Mucosa of descending colon (tissue), 3 donors: Measurements from ENCODE around the gene ELF2. TPM values are rescaled to one million over a fixed set of nuclear protein-coding genes. Genes with fewer than 3 reads are reported as not detected.

ENCODE experiments used
- ATAC-seq: fragments of 200-7000 bp; cut with Tn5 transposase; one replicate; pipeline ENCODE4 v1.9.1; 2020; ENCODE audit warnings: mild to moderate bottlenecking, moderate library complexity
- DNase-seq, 3 donors: peaks; one replicate each; pipeline ENCODE4 v3.0.0-alpha.2; 2020
- H3K36me3 ChIP-seq: fragments of 200-600 bp; one replicate; pipeline ENCODE4 v1.8.0; 2021; ENCODE audit warnings: low read depth, mild to moderate bottlenecking
- H3K4me1 ChIP-seq: fragments of 200-600 bp; one replicate; pipeline ENCODE4 v1.8.0; 2021; ENCODE audit warnings: low read depth, mild to moderate bottlenecking
- H3K4me3 ChIP-seq: fragments of 200-600 bp; one replicate; pipeline ENCODE4 v1.8.0; 2021; ENCODE audit warnings: mild to moderate bottlenecking
- H3K9me3 ChIP-seq: fragments of 200-600 bp; one replicate; pipeline ENCODE4 v1.8.0; 2021; ENCODE audit warnings: mild to moderate bottlenecking
- CTCF ChIP-seq: fragments of 200-600 bp; IDR thresholded peaks from one replicate; pipeline ENCODE4 v1.8.0; 2022; ENCODE audit warnings: antibody characterized with exemption, mild to moderate bottlenecking
- intact Hi-C, 2 donors: fragments of 100-400 bp; cut with DNase I in 1 of 2; cut with micrococcal nuclease in 1 of 2; formaldehyde crosslinking; loops; one replicate each; pipeline versions ENCODE4 v1.11.0 to v1.11.1; 2022; cut with DNase I, micrococcal nuclease
- total RNA-seq, 3 donors: library from RNA; stranded (reverse); fragmentation: NEBNext Ultra II Directional in 2 of 3; extraction: Animal tissue kit (Norgen Biotek cat#: 25700) in 2 of 3; gene quantifications; one replicate each; pipeline versions ENCODE4 v1.2.1 to v1.2.4, GENCODE V29; 2021 to 2023
- donor health status: DM: no; HTN: no; CAD: no; lungs with moderate emphysema.
- donor health status: DM: no; HTN: no; CAD: no.
- donor health status: DM: no; HTN: yes; CAD: no.

ELF2 gene
- total RNA-seq, 3 donors from 2014 or later: 34.9 to 67.2 (median 51.9) TPM

- no peak for DNase-seq
- ATAC-seq: no peak
- no peak for TF ChIP-seq CTCF
- Histone ChIP-seq H3K4me1 (peaks cover 10% of the 10 kb centered on the region), H3K36me3 (no peaks in the 10 kb centered on the region), H3K4me3 (no peak overlapping the region), H3K9me3 (no peaks in the 10 kb centered on the region)
- intact Hi-C loops: no loop called here
These were observed 158.5 kb downstream of the ELF2 start for GRCh38 chr4:139018501-139018900.

- Histone ChIP-seq H3K9me3 (no peaks in the 10 kb centered on the region), H3K4me1 (peaks cover 10% of the 10 kb centered on the region), H3K36me3 (no peaks in the 10 kb centered on the region), H3K4me3 (no peak overlapping the region)
- intact Hi-C loops: no loop called here
- DNase-seq (no peak), ATAC-seq (no peak)
- no peak for TF ChIP-seq CTCF
These were observed 159.2 kb downstream of the ELF2 start for GRCh38 chr4:139017861-139018260.

GRCh38 chr4:139015948-139016471 is 161.0 kb downstream of the ELF2 start:
- peak in 2 of 3 donors; percentile 56 to 72 for DNase-seq
- Histone ChIP-seq H3K36me3 (no peaks in the 10 kb centered on the region), H3K4me1 (peaks cover 18% of the 10 kb centered on the region), H3K9me3 (no peaks in the 10 kb centered on the region), H3K4me3 (peak overlapping the region; percentile 75)
- intact Hi-C loops: no loop called here
- peak; percentile 1 for TF ChIP-seq CTCF
- peak; percentile 21 for ATAC-seq

DNA sequence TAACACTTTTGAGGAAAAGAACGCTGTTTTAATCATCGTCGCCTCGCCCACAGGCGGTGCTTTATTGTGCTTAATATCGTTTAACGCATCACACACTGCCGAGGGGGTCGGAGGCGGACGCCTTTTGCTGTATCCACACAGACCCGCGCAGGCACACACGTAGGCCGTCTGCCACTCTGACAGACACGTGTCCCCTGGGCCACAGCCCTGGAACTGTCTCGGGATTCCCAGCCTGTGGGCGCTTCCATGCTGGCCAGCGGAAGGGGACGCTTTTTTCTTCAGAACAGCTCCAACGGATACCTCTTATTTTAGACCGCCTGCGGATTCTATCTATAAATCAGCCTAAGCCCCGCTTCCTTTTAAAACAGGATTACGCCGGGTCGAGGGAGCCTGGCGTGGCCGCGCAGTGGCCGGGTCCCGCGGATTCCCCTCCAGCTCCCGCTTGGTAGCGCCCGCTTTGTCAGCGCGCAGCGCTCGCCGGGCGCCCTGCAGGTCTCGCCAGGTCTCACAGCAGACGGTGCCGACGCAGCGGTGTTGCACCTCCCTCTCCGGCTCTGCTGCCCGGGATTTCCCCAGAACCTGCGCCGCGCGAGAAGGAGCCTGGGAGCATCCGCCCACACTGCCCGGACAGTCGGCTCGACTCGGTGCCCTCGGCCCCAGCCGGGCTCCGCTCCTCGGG is 161.6 kb downstream of the ELF2 start, which contains the start of gene NOCT:
TSS of gene NOCT (plus strand) at position 513 of the 679 bp plus-strand sequence. CDS start 201 bp downstream, outside the sequence.
- TF ChIP-seq CTCF: peak; percentile 17
- Histone ChIP-seq H3K36me3 (no peaks in the 10 kb centered on the region), H3K4me1 (peaks cover 18% of the 10 kb centered on the region), H3K9me3 (no peaks in the 10 kb centered on the region), H3K4me3 (peak within 1 kb of the TSS; percentile 75)
- peak; percentile 91 for ATAC-seq
- peak; percentile 94 to 95 (median 94) for DNase-seq
- intact Hi-C loops: no loop called here

GRCh38 chr4:139014371-139015268 is 162.4 kb downstream of the ELF2 start:
- ATAC-seq: peak; percentile 46

More at GRCh38 chr4:139014371-139015268, 162.4 kb downstream of the ELF2 start:
- intact Hi-C loops: no loop called here
- H3K9me3 ChIP-seq: no peaks in the 10 kb centered on the region
- peak in 1 of 3 donors; percentile 52 for DNase-seq
- no peaks in the 10 kb centered on the region for H3K36me3 ChIP-seq
- TF ChIP-seq CTCF: no peak
- H3K4me3 ChIP-seq: no peak overlapping the region
- H3K4me1 ChIP-seq: peaks cover 18% of the 10 kb centered on the region
